Renal cortical epithelial cell (primary cell): ENCODE results near the gene PAPSS1. TPM values are rescaled to one million over a fixed set of nuclear protein-coding genes. Genes with fewer than 3 reads are reported as not detected.
"Not testable (repeated sequence)": the region's sequence is repeated elsewhere in the genome, so short reads cannot be mapped to it uniquely, and the experiment has no call there.

ENCODE experiments used
- DNase-seq: peaks from one replicate; pipeline ENCODE4 v3.0.0-alpha.2; 2011; ENCODE audit warnings: low read depth
- total RNA-seq: library from RNA; depleted of rRNA; stranded (reverse); fragments of >200 nt; gene quantifications from 2 replicates; pipeline ENCODE4 v1.2.3, GENCODE V29; 2014

PAPSS1 gene
- total RNA-seq, 1 donor from 2014 or later = 123 TPM

DNA sequence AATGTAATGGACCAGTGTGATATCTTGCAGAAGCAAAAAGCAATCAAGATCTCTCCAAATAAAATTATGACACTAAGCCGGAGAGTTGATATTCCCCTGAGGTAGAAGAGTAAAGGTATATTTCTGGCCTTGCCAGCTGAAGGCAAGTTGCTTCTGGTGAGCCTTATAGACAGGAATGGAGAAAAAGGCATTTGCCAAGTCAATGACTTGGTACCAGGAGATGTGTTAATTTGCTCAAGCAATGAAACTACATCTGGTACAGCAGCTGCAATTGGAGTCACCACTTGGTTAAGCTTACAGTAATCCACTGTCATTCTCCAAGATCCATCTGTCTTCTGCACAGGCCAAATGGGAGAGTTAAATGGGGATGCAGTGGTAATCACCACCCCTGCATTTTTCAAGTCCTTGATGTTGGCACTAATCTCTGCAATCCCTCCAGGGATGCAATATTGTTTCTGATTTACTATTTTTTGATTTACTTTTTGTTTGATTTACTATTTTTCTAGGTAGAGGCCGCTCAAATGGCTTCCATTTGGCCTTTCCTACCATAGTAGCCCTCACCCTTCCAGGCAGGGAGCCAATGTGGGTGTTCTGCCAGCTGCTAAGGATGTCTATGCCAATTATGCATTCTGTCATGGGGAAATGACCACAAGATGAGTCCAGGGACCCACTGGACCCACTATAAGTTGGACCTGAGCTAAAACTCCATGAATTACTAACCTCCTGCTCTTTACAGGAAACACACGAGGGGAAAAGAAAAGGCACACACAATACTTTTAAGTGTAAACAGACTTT lies 6.3 kb upstream of the PAPSS1 start:
- not testable (repeated sequence) for DNase-seq

- peak; percentile 69 for DNase-seq
Measured at GRCh38 chr4:107725281-107725859, 5.3 kb upstream of the PAPSS1 start.

- not testable (repeated sequence) for DNase-seq
Measured at GRCh38 chr4:107723331-107723730, 3.3 kb upstream of the PAPSS1 start.

DNA sequence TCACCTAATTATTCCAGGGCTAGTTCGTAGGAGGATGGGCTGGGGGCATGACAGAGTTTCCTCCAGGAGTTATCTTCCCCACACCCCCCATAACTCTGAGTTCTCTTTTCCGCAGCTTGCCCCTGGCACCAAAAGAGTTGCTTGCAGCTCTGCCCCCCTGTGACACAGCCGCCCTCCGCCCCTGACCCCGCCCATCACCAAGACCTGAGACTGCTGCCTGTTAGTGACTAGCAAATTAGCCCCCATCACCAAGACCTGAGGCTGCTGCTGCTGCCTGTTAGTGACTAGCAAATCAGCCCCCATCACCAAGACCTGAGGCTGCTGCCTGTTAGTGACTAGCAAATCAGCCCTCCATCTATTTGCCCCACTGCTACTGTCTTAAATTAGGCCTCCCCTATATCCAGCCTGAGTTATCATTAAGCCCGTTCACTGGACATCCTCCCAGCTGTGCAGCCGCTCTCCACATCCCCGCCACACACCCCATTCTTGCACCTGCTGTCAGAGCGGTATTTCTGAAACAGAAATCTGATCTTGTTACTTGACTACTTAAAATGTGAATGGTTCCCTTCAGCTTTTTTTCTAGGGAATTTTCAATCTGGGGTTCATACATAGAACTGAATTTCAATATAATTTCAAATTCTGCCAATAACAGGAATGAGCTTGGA lies 1.5 kb upstream of the PAPSS1 start:
- no peak for DNase-seq

DNA sequence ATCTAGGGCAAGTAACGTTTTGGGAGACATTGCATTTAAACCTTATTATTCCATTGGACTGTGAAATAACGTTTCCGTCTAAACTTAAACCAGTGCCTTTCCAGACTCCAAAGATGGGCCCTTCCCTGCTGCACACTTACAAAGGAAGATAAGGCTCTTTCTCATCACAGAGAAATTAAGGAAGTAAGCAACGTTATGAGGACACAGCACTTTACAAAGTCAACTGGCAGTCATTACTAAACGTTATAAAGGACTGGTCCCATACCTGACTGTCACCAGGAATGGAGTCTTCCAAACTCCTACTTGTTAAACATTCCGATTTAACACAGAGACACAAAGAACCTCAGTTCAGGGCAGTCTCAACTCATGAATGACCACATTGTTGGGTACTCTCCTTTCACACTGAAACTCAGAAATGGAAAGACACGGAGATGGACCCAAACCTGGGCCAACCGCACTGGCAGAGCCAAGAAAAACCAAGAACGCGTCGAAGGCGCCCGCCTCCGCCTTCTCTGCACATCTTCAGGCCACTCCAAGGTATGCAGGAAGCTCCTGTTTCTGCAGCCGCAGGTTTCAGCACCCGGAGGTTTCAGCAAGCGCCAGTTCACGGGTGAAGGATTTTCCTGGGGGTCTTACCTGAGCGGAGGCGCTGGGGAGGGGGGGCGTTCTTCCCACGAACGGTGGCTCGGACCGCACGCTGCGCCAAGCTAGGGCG lies 670 bp downstream of the PAPSS1 start:
- DNase-seq = peak; percentile 46

DNA sequence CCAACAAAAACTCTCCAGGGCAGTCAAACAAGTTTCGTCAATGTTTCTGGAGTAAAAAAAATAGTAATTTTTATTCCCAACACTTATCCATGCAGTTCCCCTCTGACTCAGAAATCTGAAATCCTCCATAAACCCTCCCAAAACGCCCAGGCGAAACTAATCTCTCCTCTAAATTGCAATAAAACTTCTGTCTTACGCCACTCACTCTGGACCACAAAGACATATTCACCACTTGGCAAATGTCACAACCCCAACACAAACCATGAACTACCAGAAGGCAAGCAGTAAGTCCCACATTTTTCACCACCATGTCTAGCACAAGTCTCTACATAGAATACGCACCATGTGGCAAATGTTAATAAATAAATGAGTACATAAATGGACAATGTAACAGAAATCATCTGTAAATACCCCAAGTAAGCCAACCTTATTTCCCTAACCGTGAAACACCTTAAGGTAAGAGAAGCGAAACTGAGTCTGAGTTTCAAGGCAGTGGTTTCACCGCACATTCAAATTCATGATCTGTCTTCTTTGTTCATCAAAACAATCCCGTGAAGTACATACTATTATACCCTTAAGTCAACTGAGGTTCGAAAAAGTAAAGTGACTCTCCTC lies 1.6 kb downstream of the PAPSS1 start:
- no peak for DNase-seq

GRCh38 chr4:107714256-107714655 lies 5.8 kb downstream of the PAPSS1 start:
- peak; percentile 49 for DNase-seq

DNA sequence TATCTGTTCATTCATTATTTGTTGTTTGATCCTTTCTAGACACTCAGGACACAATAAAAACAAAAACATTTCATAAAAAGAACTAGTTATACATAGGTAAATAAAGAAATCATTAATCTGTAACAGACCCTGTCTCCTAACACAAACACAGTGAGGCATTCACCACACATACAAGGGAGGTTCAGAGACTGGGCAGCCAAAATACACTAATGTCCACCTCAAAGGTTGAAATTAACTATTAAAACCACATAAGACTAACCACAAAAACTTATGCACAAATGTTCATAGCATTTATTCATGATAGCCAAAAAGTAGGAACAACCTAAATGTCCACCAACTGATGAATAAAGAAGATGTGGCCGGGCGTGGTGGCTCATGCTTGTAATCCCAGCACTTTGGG lies 7.8 kb downstream of the PAPSS1 start:
- peak; percentile 56 for DNase-seq

GRCh38 chr4:107711831-107712230 lies 8.2 kb downstream of the PAPSS1 start:
- DNase-seq = peak; percentile 52

DNA sequence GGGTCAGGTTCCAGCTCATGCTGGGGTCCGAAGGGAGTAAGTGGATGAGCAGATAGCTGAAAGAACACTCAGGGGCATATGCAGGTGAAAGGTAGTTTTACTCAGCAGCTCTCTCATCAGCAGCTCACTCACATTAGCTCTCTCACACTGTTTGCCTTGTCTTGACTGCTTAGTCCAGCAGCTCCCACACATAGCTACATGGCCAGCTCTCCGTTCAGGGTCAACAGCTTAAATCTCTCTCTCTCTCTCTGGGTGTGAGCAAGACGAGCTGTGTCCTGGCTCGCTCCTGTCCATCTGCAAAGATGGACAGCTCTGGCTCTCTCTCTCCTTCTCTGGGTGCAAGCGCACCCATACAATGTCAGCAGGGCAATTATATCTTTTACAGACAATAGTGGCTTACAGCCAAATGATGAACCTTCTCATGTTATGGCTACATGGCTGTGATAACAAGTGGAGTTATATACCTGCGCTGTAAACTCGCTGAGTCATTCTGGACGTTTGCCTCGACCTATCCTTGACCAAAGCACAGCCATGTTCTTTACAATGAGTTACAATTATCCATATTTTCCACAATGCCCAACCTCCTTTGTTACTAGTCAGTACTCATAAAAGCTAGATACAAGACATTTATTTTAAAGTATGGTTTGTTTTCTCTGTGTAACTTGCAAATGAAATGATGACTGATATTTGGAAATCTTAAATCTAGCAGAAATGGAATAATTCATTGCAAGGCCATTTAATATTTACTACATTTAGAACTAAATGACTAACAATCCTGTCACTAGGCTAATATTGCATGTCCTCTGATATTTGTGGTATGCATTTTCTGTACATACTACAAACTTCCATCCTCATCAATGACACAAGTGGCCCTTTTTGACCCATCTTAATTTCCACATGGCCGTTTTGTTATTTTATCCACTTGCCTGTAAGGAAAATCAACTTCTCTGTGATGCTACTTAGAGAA lies 9.3 kb downstream of the PAPSS1 start:
- DNase-seq = no peak

- DNase-seq = no peak
Measured at GRCh38 chr4:107709916-107710315, 10.1 kb downstream of the PAPSS1 start.

- DNase-seq = no peak
Measured at GRCh38 chr4:107708225-107708624, 11.8 kb downstream of the PAPSS1 start.

- no peak for DNase-seq
Measured at GRCh38 chr4:107705742-107706556, 14.1 kb downstream of the PAPSS1 start.

DNA sequence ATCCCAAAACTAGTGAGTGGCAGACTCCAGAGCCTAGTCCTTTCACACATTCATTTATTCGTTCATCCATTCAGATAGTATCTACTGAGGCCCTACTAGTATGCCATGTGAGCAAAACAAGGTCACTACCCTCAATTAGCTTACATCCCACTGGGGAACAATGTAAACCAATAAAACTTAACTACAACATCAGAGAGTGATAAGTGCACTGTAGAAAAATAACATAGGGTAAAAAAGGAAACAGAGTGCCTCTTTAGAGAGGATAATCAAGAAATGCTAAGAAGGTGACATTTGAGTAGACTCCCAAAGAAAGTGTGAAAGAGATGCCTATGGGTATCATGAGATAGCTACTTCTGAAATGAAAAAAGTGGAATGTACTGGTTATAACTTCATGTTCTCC lies 18.5 kb downstream of the PAPSS1 start:
- no peak for DNase-seq

DNA sequence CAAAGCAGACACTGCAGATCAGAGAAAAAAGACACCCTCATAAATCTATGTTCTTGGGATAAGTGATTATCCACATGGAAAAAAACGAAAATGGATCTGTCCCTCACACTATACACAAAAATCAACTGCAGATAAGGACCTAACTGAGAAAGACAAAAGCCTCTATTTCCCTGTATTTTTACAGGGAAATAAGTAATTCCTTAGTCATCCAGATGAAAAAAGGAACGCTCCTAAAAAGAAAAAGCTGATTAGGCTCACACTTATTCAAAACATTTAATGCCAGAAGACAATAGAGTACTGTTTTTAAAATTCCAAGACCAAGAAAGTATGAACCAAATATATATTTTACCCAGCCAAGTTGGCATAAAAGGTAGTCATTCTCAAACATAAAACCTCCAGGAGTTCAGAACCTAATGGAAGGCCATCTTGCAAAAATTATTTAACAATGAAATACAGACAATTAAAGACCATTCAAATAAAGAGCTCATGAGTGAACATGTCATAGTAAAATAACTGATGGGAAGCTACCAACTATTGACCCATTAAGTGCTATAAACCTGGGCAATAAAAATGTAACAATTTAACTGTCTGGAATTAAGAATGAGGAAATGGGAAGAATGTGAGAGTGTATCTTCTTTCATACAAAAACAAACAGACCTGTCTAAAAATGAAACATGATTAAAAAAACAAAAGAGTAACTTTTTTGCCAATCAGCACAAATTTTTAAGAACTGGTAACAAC lies 20.4 kb downstream of the PAPSS1 start:
- DNase-seq = no peak

DNA sequence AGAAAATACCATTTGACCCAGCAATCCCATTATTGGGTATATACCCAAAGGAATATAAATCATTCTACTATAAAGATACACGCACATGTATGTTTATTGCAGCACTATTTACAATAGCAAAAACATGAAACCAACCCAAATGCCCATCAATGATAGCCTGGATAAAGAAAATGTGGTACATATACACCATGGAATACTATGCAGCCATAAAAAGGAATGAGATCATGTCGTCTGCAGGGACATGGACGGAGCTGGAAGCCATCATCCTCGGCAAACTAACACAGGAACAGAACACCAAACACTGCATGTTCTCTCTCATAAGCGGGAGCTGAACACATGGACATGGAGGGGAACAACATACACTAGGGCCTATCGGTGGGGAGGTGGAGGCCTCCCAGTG lies 23.8 kb downstream of the PAPSS1 start:
- not testable (repeated sequence) for DNase-seq

GRCh38 chr4:107693132-107693531 lies 26.9 kb downstream of the PAPSS1 start:
- DNase-seq = no peak

DNA sequence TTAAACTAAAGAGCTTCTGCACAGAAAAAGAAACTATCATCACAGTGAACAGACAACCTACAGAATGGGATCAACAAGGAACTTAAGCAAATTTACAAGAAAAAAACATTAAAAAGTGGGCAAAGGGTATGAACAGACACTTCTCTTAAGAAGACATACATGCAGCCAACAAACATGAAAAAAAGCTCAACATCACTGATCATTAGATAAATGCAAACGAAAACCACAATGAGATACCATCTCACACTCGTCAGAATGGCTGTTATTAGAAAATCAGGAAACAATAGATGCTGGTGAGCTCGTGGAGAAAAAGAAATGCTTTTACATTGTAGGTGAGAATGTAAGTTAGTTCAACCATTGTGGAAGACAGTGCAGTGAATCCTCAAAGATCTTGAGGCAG lies 27.8 kb downstream of the PAPSS1 start:
- no peak for DNase-seq

- no peak for DNase-seq
Measured at GRCh38 chr4:107691378-107691777, 28.7 kb downstream of the PAPSS1 start.
